HUES6 (cell line): ENCODE data around the gene KPNA2.
A peak's percentile ranks its signal among the peaks of the same experiment; 100 is the strongest.
"Not testable (repeated sequence)": the region's sequence is repeated elsewhere in the genome, so short reads cannot be mapped to it uniquely, and the experiment has no call there.

Source experiments
- H3K27ac ChIP-seq: 2 replicates; pipeline ENCODE4 v1.7.0; 2013; ENCODE audit warnings: low read depth, mild to moderate bottlenecking, low read length, inconsistent platforms
- H3K27me3 ChIP-seq: 2 replicates; pipeline ENCODE4 v1.6.1; 2013; ENCODE audit warnings: low read length; ENCODE audit not compliant: control insufficient read depth, insufficient read depth
- H3K36me3 ChIP-seq: 2 replicates; pipeline ENCODE4 v1.6.1; 2013; ENCODE audit warnings: low read length; ENCODE audit not compliant: control insufficient read depth, insufficient read depth
- H3K4me1 ChIP-seq: 2 replicates; pipeline ENCODE4 v1.6.1; 2013; ENCODE audit warnings: low read length; ENCODE audit not compliant: control insufficient read depth, insufficient read depth
- H3K4me3 ChIP-seq: 2 replicates; pipeline ENCODE4 v1.5.1; 2013; ENCODE audit warnings: low read depth, low read length
- H3K9ac ChIP-seq: one replicate; pipeline ENCODE4 v1.6.1; 2013; ENCODE audit warnings: mild to moderate bottlenecking, low read length
- H3K9me3 ChIP-seq: 2 replicates; pipeline ENCODE4 v1.6.1; 2013; ENCODE audit warnings: low read depth, low read length; ENCODE audit not compliant: control insufficient read depth, insufficient read depth

Gene KPNA2

DNA sequence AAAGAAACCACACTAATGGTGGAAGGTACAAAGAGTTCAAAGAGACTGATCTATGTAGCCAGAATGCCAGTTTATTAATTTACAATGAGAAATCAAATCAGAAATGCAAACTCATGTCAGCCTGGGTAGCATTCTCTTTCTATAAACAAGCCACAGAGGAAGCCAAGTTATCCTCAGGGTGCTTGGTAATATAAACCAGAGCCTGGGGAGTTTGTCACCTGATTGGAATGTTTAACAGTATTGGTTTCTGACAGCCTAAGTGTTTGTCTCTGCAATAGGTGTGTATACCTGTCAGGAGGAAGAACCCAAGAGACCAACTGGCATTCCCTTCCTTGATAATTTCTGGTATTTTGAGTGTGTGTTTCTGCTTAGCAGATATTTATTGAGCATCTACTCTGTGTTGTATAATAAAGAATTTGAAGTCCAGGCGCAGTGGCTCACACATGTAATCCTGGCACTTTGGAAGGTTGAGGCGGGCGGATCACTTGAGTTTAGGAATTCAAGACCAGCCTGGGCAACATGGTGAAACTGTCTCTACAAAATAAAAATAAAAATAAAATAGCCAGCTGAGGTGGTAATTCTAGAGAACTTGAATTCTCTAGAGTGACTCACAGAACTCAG is 36.1 kb upstream of the KPNA2 start:
- Histone ChIP-seq H3K9ac (no peak overlapping the region), H3K9me3 (no peaks in the 10 kb centered on the region), H3K4me1 (peaks cover 8% of the 10 kb centered on the region), H3K36me3 (no peaks in the 10 kb centered on the region), H3K4me3 (no peak overlapping the region), H3K27me3 (peaks cover 26% of the 10 kb centered on the region), H3K27ac (no peak overlapping the region)

GRCh38 chr17:68004201-68004600 is 31.3 kb upstream of the KPNA2 start:
- H3K27ac ChIP-seq: no peak overlapping the region

DNA sequence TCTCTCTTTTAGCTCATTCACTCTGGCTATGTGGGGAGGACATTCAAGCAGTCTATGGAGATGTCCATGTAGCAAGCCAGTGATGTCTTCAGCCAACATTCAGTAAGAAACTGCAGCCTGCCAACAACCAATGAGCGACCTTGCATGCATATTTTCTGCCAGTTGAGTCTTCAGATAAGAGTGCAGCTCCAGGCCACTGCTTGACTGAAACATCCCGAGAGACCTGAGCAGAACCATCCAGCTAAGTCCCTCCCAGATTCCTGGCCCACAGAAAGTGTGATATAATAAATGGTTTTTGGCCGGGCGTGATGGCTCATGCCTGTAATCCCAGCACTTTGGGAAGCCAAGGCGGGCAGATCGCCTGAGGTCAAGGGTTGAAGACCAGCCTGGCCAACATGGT is 28.7 kb upstream of the KPNA2 start:
- Histone ChIP-seq H3K4me1 (no peaks in the 10 kb centered on the region), H3K27me3 (no peaks in the 10 kb centered on the region), H3K9me3 (no peaks in the 10 kb centered on the region), H3K9ac (no peak overlapping the region), H3K36me3 (no peaks in the 10 kb centered on the region), H3K27ac (no peak overlapping the region), H3K4me3 (no peak overlapping the region)

More at GRCh38 chr17:68004201-68004600, 31.3 kb upstream of the KPNA2 start:
- no peaks in the 10 kb centered on the region for H3K36me3 ChIP-seq
- H3K4me3 ChIP-seq: no peak overlapping the region
- H3K27me3 ChIP-seq: no peaks in the 10 kb centered on the region
- no peak overlapping the region for H3K9ac ChIP-seq
- no peaks in the 10 kb centered on the region; the same call in 1 of the 2 replicates for H3K4me1 ChIP-seq
- no peaks in the 10 kb centered on the region for H3K9me3 ChIP-seq

GRCh38 chr17:68011199-68011665 is 24.3 kb upstream of the KPNA2 start:
- Histone ChIP-seq H3K9ac (no peak overlapping the region), H3K4me3 (peak overlapping the region; percentile 45), H3K36me3 (no peaks in the 10 kb centered on the region), H3K27me3 (no peaks in the 10 kb centered on the region), H3K27ac (no peak overlapping the region), H3K4me1 (no peaks in the 10 kb centered on the region), H3K9me3 (no peaks in the 10 kb centered on the region)

GRCh38 chr17:68013385-68013784 is 22.1 kb upstream of the KPNA2 start:
- H3K9ac ChIP-seq: no peak overlapping the region
- no peaks in the 10 kb centered on the region for H3K36me3 ChIP-seq
- H3K9me3 ChIP-seq: no peaks in the 10 kb centered on the region
- H3K4me3 ChIP-seq: no peak overlapping the region
- H3K27me3 ChIP-seq: no peaks in the 10 kb centered on the region
- H3K27ac ChIP-seq: no peak overlapping the region
- H3K4me1 ChIP-seq: no peaks in the 10 kb centered on the region; the same call in 1 of the 2 replicates

DNA sequence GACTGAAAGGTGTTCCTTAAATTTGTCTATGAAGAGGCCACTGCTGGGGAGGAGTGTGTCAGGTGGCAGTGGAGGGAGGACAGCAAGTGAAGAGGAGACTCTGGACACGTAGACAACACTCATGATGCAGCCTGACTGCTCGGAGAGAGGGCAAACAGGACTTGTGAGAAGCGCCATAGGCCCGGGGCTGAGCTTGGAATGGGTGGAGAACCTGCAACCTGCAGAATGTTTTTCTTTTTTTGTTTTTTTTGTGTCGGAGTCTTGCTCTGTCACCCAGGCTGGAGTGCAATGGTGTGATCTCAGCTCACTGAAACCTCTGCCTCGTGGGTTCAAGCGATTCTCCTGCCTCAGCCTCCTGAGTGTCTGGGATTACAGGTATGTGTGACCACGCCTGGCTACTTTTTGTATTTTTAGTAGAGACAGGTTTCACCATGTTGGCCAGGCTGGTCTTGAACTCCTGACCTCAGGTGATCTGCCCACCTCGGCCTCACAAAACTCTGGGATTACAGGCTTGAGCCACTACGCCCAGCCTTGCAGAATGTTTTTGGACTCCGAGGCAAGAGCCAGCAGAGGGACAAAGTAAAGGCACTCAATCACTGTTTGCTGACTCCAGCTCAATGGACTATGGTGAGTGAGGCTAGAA is 20.3 kb upstream of the KPNA2 start:
- Histone ChIP-seq H3K27ac (no peak overlapping the region), H3K9me3 (no peaks in the 10 kb centered on the region), H3K9ac (no peak overlapping the region), H3K27me3 (no peaks in the 10 kb centered on the region), H3K4me1 (no peaks in the 10 kb centered on the region; the same call in 1 of the 2 replicates), H3K4me3 (no peak overlapping the region), H3K36me3 (no peaks in the 10 kb centered on the region)

DNA sequence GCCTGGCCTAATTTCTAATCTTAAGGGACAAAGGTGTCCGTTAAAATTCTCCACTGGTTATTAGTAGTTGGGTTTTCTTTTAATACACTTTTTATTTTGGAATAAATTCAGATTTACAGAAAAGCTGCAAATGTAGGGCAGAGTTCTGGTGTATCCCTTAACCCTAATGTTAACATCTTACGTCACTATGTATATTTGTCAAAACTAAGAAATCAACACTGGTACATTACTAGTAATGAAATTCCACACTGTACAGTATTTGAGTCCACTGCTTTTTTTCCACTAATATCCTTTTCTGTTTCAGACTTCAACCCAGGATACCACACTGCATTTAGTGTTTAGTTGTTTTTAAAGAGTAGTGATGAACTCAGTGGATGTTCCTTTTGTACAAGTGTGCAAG is 18.7 kb upstream of the KPNA2 start:
- Histone ChIP-seq H3K9ac (no peak overlapping the region), H3K27me3 (no peaks in the 10 kb centered on the region), H3K4me1 (peaks cover 5% of the 10 kb centered on the region), H3K27ac (no peak overlapping the region), H3K9me3 (no peaks in the 10 kb centered on the region), H3K36me3 (no peaks in the 10 kb centered on the region), H3K4me3 (no peak overlapping the region)

DNA sequence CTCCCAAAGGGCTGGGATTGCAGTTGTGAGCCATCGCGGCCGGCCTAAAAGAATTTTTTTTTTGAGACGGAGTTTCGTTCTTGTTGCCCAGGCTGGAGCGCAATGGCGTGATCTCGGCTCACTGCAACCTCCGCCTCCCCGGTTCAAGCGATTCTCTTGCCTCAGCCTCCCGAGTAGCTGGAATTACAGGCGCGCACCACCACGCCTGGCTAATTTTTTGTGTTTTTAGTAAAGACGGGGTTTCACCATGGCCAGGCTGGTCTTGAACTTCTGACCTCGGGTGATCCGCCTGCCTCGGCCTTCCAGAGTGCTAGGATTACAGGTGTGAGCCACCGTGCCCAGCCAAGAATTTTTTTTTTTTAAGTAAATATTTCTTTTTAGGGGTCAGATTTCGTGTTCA is 17.0 kb upstream of the KPNA2 start:
- H3K4me3 ChIP-seq, H3K27me3 ChIP-seq, H3K36me3 ChIP-seq, H3K27ac ChIP-seq, H3K9me3 ChIP-seq, H3K9ac ChIP-seq, H3K4me1 ChIP-seq: not testable (repeated sequence)

GRCh38 chr17:68019336-68019674 is 16.2 kb upstream of the KPNA2 start:
- H3K27ac ChIP-seq: no peak overlapping the region
- peaks cover 5% of the 10 kb centered on the region for H3K4me1 ChIP-seq
- H3K36me3 ChIP-seq: no peaks in the 10 kb centered on the region
- H3K9ac ChIP-seq: no peak overlapping the region
- no peaks in the 10 kb centered on the region for H3K9me3 ChIP-seq
- H3K27me3 ChIP-seq: no peaks in the 10 kb centered on the region
- H3K4me3 ChIP-seq: peak overlapping the region; percentile 38

DNA sequence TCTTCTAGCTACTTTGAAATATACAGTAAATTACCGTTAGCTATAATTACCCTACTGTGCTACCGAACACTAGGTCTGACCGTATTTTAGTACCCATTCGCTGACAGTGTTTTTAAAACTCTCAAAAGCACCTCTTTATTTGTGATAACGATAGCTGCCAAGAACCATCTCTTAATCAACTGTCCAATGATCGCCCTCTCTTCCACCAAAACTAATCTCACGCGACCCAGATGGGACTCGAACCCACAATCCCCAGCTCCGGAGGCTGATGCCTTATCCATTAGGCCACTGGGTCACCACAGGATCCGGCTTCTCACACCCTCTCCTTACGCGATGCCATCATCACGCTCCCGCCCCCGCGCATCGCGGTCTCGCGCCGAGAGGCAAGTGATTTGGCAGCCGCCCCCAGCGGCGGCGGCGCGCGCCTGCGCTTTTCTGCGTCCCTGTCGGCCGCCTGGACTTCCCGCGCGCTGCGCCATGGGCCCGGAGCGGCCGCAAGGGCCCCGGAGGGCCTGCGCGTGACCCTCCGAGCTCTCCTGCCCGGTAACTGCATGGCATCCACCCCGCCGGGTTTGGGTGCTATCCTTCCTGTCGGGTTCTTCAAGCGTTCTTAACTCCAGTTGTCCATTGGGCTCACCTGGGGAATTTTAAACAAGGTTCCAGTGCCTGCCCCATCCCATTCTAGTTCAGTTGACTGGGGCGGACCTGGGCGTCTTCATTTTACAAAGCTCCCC is 15.7 kb upstream of the KPNA2 start:
- H3K36me3 ChIP-seq: no peaks in the 10 kb centered on the region

DNA sequence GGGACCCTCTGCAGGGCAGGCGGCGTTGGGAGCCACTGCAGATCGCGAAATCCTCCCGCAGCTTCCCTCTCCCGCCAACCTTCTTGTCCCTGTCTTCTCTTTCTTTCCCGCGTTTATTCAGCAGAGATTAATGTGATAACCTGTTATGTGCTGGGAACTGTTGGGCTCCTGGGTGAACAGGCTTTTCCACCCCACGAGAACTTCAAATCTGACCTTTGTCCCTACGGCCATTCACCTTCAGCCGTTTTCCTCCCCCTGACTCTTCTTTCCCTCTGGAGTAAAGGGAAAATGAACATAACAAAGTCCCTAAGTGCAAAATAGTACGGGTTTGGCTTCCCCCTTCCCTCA is 15.2 kb upstream of the KPNA2 start:
- peak overlapping the region; percentile 35; the same call in 1 of the 2 replicates for H3K27ac ChIP-seq
- H3K4me3 ChIP-seq: peak overlapping the region; percentile 63
- peaks cover 5% of the 10 kb centered on the region for H3K4me1 ChIP-seq
- H3K9ac ChIP-seq: peak overlapping the region; percentile 83
- no peaks in the 10 kb centered on the region for H3K9me3 ChIP-seq
- no peaks in the 10 kb centered on the region for H3K36me3 ChIP-seq
- H3K27me3 ChIP-seq: no peaks in the 10 kb centered on the region

More for the DNA sequence above, 15.7 kb upstream of the KPNA2 start:
- Histone ChIP-seq H3K27ac (peak overlapping the region; percentile 35; the same call in 1 of the 2 replicates), H3K9ac (peak overlapping the region; percentile 83), H3K9me3 (no peaks in the 10 kb centered on the region), H3K27me3 (no peaks in the 10 kb centered on the region), H3K4me3 (peak overlapping the region; percentile 63), H3K4me1 (peaks cover 5% of the 10 kb centered on the region)
